Upper lobe of left lung (tissue), 4 donors: ENCODE data around the gene TMEM9B.

Source experiments
- CTCF ChIP-seq, 6 experiments: fragments of 450-650 bp in 4 of 6; fragments of 200-600 bp in 2 of 6; sonication (generic) in 2 of 6; IDR thresholded peaks; one replicate each; pipeline ENCODE4 v1.5.1; 2016 to 2019; ENCODE audit warnings: antibody characterized with exemption in 6 of 6
- POLR2A ChIP-seq, 4 donors: fragments of 450-650 bp; IDR thresholded peaks; one replicate each; pipeline ENCODE4 v1.5.1; 2016 to 2017; ENCODE audit warnings: antibody characterized with exemption in 4 of 4, mild to moderate bottlenecking in 2 of 4

GRCh38 chr11:8922691-8923090 is 41.6 kb downstream of the TMEM9B start:
- TF ChIP-seq CTCF (IDR thresholded peaks at IDR 0.05) = no peak
- TF ChIP-seq POLR2A (IDR thresholded peaks at IDR 0.05) = no peak
